Activated CD4-positive, alpha-beta T cell treated with anti-CD3 and anti-CD28 coated beads, Interleukin-2, amount 50 U/mL, for 4 hours (primary cell): ENCODE measurements around the gene BAD.

Experiments
- DNase-seq, 2 experiments: peaks; one replicate each; pipeline ENCODE4 v3.0.0-alpha.2; 2020

BAD gene

DNA sequence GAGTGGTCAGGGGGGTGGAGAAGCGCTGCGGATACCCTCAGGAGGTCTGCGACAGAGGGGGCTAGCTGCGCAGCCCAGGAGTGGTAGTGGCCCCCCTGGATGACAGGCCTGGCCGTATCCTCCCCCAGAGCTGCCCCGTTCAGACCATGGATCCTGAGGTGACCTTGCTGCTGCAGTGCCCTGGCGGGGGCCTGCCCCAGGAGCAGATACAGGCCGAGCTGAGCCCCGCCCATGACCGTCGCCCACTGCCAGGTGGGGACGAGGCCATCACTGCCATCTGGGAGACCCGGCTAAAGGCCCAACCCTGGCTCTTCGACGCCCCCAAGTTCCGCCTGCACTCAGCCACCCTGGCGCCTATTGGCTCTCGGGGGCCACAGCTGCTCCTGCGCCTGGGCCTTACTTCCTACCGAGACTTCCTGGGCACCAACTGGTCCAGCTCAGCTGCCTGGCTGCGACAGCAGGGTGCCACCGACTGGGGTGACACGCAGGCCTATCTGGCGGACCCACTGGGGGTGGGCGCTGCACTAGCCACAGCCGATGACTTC, 57.9 kb downstream of the BAD start:
- peak in 1 of 2 experiments; percentile 30 for DNase-seq

DNA sequence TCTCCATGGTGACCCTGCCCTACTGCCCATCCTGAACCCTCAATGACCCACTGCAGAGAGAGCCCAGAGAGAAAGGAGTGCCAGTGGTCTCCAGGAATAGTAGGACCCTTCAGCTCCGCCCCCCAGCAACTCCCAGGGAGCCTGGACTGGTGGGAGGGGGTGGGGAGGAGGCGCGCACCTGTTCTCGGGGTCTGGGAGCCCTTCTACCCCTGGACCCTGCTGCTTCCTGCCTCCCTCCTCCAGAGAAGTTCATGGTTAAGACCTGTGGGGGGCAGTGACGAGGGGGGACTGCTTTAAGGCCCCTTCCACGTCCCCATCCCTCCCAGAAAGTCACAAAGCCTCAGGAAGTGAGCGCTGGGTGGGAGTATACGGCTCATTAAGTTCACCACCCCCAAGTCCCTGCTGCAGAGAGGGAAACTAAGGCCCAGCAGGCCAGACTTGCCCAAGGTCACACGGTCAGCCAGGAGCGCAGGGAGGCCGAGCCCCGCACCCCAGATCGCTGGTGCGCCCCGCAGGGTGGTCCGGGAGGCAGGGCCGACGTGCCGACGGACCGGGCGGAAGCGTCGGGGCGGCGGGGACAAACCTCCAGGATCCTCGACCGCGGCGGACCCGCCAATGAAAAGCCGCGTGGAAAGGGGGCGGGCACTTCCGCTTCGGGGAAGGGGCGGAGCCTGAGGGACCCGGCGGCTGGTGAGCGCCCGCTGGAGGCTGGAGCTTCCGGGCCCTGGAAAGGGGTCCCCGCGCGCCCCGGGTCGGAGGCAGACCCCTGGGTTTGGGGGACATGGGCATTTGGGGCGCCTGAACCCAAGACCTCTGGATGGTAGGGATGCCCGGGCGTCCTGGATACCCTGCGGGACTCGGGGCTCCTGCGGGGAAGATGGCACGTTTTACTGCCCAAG, 58.6 kb downstream of the BAD start, which contains the start of the genes NUDT22 and TRPT1:
NUDT22 (plus strand) TSS at position 667 of the 899 bp plus-strand sequence. CDS start 379 bp downstream, outside the sequence.
TRPT1 (minus strand) TSS at position 579 of the 899 bp plus-strand sequence; CDS start at position 253, 326 bp downstream.
- peak; percentile 85 to 88 for DNase-seq

DNA sequence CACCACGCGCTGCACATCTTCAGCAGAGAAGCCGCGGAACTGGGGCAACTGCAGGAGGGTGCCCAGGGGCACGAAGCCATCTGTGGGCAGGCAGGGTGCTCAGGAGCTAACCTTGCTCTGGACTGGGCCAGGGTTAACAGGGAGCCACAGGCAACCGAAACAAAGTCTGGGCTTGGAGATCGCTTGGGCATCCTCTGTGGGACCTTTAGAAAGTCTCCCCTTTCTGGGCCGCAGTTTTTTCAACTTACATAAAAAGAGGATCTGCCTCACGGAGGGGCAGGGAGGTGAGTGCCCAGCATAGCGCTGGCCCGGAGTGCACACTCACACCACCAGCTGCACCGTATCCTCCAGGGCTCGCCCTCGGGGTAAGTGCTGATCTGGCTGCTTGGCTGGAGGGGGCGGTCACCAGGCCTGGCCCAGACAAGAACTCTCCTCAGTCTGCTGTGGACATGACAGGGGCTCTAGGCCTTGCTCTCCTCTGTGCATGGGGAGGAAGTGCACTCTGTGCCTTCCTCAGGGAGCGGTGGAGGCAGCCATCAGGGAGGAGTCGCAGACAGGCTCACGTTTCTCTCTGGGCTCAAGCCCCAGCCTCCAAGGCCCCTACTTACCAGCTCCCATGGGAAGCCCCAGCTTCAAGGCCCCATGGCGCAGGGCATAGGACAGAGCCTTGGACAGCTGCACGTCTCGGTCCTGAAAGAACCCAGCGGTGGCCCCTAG, 59.4 kb downstream of the BAD start:
- no peak for DNase-seq

DNA sequence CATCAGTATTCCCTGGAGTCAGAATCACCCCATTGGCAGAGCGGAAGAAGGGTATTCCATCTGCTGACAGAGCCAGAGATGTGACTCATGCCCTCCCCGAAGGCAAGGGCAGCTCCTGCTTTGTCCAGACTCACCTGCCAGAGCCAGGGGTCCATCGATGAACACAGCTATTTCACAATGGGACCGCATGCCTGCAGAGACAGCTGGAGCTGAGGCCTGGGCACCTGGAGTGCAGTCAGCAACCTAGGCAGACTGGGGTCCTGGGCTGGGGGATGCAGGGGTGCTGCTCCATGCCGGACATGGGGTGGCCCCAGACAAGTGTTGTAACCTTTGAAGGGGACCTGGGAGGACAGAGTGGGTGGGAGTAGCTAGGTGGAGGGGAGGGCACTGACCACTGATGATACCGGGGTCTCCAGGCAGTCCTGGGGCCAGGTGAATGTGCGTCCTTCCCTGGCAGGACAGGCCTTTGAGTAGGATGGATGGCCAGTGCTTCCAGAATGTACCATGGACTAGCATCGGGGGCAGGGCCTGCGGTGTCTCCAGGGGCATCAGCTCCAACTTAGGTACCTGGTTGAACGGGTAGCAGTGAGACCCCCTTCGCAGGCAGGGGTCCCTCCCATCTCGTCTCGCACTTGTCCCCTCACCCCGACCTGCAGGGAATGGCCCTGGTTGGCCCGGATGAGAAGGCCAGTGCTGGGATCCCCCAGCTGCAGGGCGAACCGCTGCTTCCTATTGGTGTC, 60.1 kb downstream of the BAD start:
- no peak for DNase-seq

DNA sequence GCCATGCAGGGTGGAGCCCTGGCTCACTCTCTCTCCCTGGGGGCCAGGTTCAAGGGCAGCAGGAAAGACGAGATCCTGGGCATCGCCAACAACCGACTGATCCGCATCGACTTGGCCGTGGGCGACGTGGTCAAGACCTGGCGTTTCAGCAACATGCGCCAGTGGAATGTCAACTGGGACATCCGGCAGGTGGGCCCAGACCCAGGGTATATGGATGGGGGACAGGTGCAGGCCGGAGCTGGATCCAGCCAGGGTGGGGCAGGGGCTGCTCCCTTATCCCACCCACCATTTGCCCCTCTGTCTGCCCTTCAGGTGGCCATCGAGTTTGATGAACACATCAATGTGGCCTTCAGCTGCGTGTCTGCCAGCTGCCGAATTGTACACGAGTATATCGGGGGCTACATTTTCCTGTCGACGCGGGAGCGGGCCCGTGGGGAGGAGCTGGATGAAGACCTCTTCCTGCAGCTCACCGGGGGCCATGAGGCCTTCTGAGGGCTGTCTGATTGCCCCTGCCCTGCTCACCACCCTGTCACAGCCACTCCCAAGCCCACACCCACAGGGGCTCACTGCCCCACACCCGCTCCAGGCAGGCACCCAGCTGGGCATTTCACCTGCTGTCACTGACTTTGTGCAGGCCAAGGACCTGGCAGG, 61.3 kb downstream of the BAD start:
- DNase-seq, result no peak

DNA sequence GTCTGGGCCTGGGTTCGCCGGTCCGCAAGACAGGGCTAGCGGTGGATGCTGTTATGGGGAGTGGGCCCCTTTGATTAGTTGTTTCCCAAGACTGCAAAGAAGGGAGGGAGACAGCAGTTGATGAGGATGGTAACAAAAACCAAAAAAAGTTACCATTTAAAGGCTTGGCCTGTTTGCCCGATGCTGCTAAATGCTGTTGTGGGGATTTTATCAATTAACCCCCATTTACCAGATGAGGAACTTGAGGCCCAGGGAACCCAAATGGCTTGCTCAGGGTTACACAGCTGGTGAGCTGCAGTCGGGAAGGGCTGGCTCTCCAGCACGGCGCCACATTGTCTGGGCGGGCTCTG, 61.8 kb downstream of the BAD start:
- DNase-seq, result no peak

DNA sequence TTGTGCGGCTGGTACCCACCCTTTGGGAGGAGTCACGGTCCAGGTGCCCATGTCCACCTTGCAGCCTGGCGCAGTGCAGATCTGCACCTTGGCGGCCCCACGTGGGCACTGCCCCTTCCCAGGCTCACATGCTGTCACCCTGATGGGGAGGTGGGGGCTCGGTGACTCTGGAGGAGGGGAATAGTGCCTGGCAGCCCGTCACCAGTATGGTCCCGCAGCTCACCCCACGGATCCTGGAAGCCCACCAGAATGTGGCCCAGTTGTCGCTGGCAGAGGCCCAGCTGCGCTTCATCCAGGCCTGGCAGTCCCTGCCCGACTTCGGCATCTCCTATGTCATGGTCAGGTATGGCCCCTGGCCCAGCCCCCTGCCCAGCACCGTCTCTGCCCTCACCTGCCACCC, 63.7 kb downstream of the BAD start:
- DNase-seq, result no peak

DNA sequence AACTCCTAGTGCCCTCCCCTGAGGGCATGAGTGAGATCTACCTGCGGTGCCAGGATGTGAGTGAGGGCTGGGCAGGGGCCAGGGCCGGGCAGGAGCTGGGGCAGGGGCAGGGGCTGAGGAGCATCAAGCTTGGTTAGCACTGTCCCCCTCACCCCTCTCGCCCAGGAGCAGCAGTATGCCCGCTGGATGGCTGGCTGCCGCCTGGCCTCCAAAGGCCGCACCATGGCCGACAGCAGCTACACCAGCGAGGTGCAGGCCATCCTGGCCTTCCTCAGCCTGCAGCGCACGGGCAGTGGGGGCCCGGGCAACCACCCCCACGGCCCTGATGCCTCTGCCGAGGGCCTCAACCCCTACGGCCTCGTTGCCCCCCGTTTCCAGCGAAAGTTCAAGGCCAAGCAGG, 64.2 kb downstream of the BAD start:
- no peak for DNase-seq
